ENCODE results near the gene BEND6.
"Not testable (repeated sequence)": the region's sequence is repeated elsewhere in the genome, so short reads cannot be mapped to it uniquely, and the experiment has no call there.

- not testable (repeated sequence) for TF ChIP-seq USF2 (IDR thresholded peaks at IDR 0.05; ENCODE audit: low read length)
- TF ChIP-seq POLR2A (IDR thresholded peaks at IDR 0.05; ENCODE audit: control extremely low read depth in 1 of 2, low read depth in 2 of 2, low read length in 2 of 2): peak in 1 of 2 experiments; percentile 69; a peak in 2 of 3 replicates
Measured at GRCh38 chr6:57046332-57047256, 91.7 kb downstream of the BEND6 start, which contains the start of gene KIAA1586.
